Nephron (organoid): Measurements from ENCODE around the gene TMEM181.

Experiments
- H3K27ac Mint-ChIP-seq, 3 experiments: 2 replicates each; pipeline ENCODE4 v1.8.0; 2020; ENCODE audit warnings: mixed read lengths in 3 of 3, mild to moderate bottlenecking in 2 of 3, moderate library complexity in 1 of 3
- H3K27me3 Mint-ChIP-seq: 2 replicates; pipeline ENCODE4 v1.8.0; 2021; ENCODE audit warnings: low read depth, mild to moderate bottlenecking, moderate library complexity, mixed read lengths
- H3K36me3 Mint-ChIP-seq: 2 replicates; pipeline ENCODE4 v1.8.0; 2020; ENCODE audit warnings: low read depth, mixed read lengths
- H3K4me1 Mint-ChIP-seq: 2 replicates; pipeline ENCODE4 v1.8.0; 2020; ENCODE audit warnings: mixed read lengths
- H3K4me3 Mint-ChIP-seq, 3 experiments: 2 replicates each; pipeline ENCODE4 v1.8.0; 2020; ENCODE audit warnings: mild to moderate bottlenecking in 3 of 3, mixed read lengths in 3 of 3, moderate library complexity in 2 of 3
- H3K9me3 Mint-ChIP-seq: 2 replicates; pipeline ENCODE4 v1.8.0; 2020; ENCODE audit warnings: mixed read lengths
- CTCF ChIP-seq, 3 experiments: fragments of 200-600 bp; sonication (generic); IDR thresholded peaks; one replicate each; pipeline ENCODE4 v1.5.0; 2021; ENCODE audit warnings: antibody characterized with exemption in 3 of 3; ENCODE audit not compliant: unreplicated experiment in 3 of 3

The TMEM181 gene

DNA sequence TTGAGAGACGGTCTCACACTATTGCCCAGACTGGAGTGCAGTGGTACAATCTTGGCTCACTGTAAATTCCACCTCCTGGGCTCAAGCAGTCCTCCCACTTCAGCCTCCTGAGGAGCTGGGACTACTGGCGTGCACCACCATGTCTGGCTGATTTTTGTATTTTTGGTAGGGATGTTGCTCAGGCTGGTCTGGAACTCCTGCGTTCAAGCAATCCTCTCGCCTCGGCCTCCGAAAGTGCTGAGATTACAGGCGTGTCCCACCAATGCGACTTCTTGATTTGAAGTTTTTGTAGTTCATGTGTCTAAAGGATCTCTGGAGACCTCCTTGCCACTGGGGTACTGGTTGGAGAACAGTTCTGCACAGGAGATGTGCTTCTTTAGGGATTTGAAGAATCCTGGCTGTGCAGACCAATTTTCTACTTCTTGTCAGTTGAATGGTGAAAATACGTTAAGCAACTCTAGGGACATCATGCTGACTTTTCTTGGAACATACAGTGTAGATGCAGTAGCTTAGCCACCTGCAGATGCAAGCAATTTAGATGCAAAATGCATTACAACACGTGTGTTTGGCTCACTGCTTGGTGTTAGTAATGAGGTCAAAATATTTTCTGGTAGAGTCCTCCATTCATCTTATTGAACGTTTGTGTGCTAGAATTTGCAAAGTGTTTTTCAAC lies 118.2 kb downstream of the TMEM181 start:
- H3K4me1 Mint-ChIP-seq = no peaks in the 10 kb centered on the region
- TF ChIP-seq CTCF (IDR thresholded peaks at IDR 0.05; ENCODE audit: unreplicated experiment in 3 of 3) = no peak
- H3K36me3 Mint-ChIP-seq = peaks cover 9% of the 10 kb centered on the region
- peaks cover 8% of the 10 kb centered on the region for H3K9me3 Mint-ChIP-seq
- no peak overlapping the region for H3K27ac Mint-ChIP-seq
- no peaks in the 10 kb centered on the region for H3K27me3 Mint-ChIP-seq
- no peak overlapping the region for H3K4me3 Mint-ChIP-seq

DNA sequence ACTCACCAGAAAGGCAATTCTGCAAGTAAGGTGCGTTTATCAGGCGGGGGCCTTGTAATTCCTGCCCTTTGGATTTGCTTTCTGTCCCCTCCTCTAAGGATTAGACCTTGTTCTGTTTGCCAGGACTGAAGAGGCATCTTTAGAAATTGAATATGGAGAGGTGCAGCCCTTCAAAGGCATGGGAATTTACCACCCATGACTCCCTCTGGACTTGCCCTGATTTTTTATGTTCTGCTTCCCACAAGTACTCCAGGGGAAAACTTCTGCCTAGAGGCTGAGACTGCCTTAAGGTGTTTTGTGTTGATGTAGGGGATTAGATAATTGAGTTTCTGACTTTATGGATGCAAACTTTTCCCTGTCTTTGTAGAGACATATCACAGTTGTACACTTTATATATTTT lies 120.1 kb downstream of the TMEM181 start:
- Mint-ChIP-seq H3K27ac (no peak overlapping the region), H3K36me3 (peaks cover 7% of the 10 kb centered on the region), H3K9me3 (peaks cover 6% of the 10 kb centered on the region), H3K4me3 (no peak overlapping the region), H3K27me3 (no peaks in the 10 kb centered on the region), H3K4me1 (no peaks in the 10 kb centered on the region)
- no peak for TF ChIP-seq CTCF (IDR thresholded peaks at IDR 0.05; ENCODE audit: unreplicated experiment in 3 of 3)

- no peak for TF ChIP-seq CTCF (IDR thresholded peaks at IDR 0.05; ENCODE audit: unreplicated experiment in 3 of 3)
- no peak overlapping the region for H3K27ac Mint-ChIP-seq
- H3K9me3 Mint-ChIP-seq = peaks cover 3% of the 10 kb centered on the region
- no peaks in the 10 kb centered on the region for H3K4me1 Mint-ChIP-seq
- H3K4me3 Mint-ChIP-seq = no peak overlapping the region
- H3K36me3 Mint-ChIP-seq = peaks cover 4% of the 10 kb centered on the region
- H3K27me3 Mint-ChIP-seq = no peaks in the 10 kb centered on the region
Observed at GRCh38 chr6:158680481-158680880, 120.6 kb downstream of the TMEM181 start.

- H3K27me3 Mint-ChIP-seq = no peaks in the 10 kb centered on the region
- H3K27ac Mint-ChIP-seq = no peak overlapping the region
- no peak for TF ChIP-seq CTCF (IDR thresholded peaks at IDR 0.05; ENCODE audit: unreplicated experiment in 3 of 3)
- no peak overlapping the region for H3K4me3 Mint-ChIP-seq
- no peaks in the 10 kb centered on the region for H3K9me3 Mint-ChIP-seq
- H3K4me1 Mint-ChIP-seq = no peaks in the 10 kb centered on the region
- H3K36me3 Mint-ChIP-seq = no peaks in the 10 kb centered on the region
Observed at GRCh38 chr6:158684311-158684710, 124.4 kb downstream of the TMEM181 start.

DNA sequence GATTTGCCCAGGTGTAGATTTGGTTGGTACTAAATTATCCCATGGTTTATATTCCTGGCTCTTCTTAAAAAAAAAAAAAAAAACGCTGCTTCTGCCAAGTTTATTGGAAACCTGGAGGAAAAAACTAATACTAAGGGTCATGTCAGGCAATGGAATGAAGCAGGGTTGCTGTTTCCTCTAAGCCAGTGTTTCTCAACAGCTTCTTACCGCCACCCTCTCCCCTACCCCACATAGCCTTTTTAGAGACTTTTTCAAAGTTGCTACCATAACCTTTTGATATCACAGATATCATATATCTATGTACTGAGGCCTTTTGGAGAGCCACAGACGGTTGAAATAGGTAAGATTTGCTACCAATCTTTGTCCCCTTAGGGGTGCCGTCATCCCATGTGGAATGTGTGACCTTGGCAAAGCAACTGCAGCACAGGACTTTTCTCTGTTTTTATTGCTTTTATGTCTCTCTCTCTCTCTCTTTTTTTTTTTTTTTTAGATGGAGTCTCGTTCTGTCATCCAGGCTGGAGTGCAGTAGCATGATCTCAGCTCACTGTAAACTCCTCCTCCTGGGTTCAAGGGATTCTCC lies 124.9 kb downstream of the TMEM181 start:
- Mint-ChIP-seq H3K9me3 (no peaks in the 10 kb centered on the region), H3K36me3 (no peaks in the 10 kb centered on the region), H3K4me3 (no peak overlapping the region), H3K27me3 (no peaks in the 10 kb centered on the region), H3K4me1 (no peaks in the 10 kb centered on the region), H3K27ac (no peak overlapping the region)
- TF ChIP-seq CTCF (IDR thresholded peaks at IDR 0.05; ENCODE audit: unreplicated experiment in 3 of 3) = no peak
